ENCODE results near the gene PLCL2.

GRCh38 chr3:16886303-16886683, 1.5 kb downstream of the PLCL2 start:
- TF ChIP-seq, protein P1, sequence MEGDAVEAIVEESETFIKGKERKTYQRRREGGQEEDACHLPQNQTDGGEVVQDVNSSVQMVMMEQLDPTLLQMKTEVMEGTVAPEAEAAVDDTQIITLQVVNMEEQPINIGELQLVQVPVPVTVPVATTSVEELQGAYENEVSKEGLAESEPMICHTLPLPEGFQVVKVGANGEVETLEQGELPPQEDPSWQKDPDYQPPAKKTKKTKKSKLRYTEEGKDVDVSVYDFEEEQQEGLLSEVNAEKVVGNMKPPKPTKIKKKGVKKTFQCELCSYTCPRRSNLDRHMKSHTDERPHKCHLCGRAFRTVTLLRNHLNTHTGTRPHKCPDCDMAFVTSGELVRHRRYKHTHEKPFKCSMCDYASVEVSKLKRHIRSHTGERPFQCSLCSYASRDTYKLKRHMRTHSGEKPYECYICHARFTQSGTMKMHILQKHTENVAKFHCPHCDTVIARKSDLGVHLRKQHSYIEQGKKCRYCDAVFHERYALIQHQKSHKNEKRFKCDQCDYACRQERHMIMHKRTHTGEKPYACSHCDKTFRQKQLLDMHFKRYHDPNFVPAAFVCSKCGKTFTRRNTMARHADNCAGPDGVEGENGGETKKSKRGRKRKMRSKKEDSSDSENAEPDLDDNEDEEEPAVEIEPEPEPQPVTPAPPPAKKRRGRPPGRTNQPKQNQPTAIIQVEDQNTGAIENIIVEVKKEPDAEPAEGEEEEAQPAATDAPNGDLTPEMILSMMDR (IDR thresholded peaks at IDR 0.05; ENCODE audit: low read length) = no peak
- no peak for TF ChIP-seq EZH2 (optimal IDR thresholded peaks at IDR 0.05; ENCODE audit: low read depth, low read length)
